Measurements from ENCODE around the gene SVEP1.

The SVEP1 gene

DNA sequence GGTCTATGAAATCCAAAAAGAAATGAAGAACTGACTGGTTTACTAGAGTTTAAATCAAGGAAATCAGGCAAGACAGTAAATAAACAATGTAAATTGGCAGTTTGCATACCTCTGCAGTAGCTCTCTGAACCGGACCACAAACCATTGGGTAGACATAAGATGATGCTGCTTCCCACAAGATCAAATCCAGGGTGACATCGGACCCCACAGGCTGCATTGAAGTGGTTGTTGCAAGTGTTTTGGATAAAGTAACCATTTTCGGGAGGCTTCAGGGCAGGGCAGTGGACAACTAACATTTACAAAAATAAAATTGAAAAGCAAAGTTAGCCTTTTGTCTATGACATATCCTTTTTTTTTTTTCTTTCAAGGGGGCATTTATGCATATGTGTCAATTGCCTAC is 66.7 kb downstream of the SVEP1 start:
- Histone ChIP-seq H3K4me2 (ENCODE audit: low read length) (no peak overlapping the region), H3K9me2 (replicated peaks; ENCODE audit: control insufficient read depth, low read length) (no peaks in the 10 kb centered on the region; the same call in 1 of the 2 replicates), H3K9me3 (ENCODE audit: control insufficient read depth, insufficient read depth, low read length) (no peaks in the 10 kb centered on the region), H3K36me3 (ENCODE audit: control insufficient read depth, low read length) (no peaks in the 10 kb centered on the region), H3K27ac (ENCODE audit: low read depth, low read length) (no peak overlapping the region), H3K4me1 (ENCODE audit: control insufficient read depth, low read length) (no peaks in the 10 kb centered on the region), H3F3A (ENCODE audit: control insufficient read depth, insufficient read depth) (no peaks in the 10 kb centered on the region), H3K79me2 (ENCODE audit: control insufficient read depth, low read length) (no peaks in the 10 kb centered on the region), H4K20me1 (ENCODE audit: control insufficient read depth, insufficient read depth, low read depth, low read length) (no peaks in the 10 kb centered on the region), H3K4me3 (ENCODE audit: low read length) (no peak overlapping the region), H3K27me3 (ENCODE audit: control insufficient read depth, low read length) (no peaks in the 10 kb centered on the region)
- TF ChIP-seq CTCF (IDR thresholded peaks at IDR 0.05; ENCODE audit: low read depth, low read length, poor library complexity, severe bottlenecking) (no peak), EZH2phosphoT487 (IDR thresholded peaks at IDR 0.05; ENCODE audit: borderline replicate concordance, low read length) (no peak)

DNA sequence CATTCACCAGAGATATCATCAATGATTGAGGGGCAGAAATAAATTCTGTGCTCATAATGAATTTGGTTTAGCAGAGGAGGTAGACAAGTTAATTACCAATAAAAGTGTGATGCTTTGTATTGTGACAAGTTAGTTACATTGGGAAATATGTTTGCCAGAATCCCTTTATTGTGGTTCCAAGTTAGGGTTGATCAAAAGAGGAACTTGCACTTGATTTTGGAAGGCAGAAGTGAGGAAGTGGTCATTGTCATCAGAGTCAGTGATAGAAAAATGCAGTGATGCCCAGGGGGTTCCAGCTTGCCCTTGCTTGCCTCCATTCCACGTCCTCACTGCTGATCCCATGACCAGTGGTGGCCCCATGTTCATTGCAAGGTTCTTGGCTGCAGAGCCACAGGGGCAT is 69.7 kb downstream of the SVEP1 start:
- H3K9me3 ChIP-seq (ENCODE audit: control insufficient read depth, insufficient read depth, low read length): no peaks in the 10 kb centered on the region
- no peaks in the 10 kb centered on the region for H3F3A ChIP-seq (ENCODE audit: control insufficient read depth, insufficient read depth)
- H3K36me3 ChIP-seq (ENCODE audit: control insufficient read depth, low read length): no peaks in the 10 kb centered on the region
- H3K4me2 ChIP-seq (ENCODE audit: low read length): no peak overlapping the region
- H3K27me3 ChIP-seq (ENCODE audit: control insufficient read depth, low read length): no peaks in the 10 kb centered on the region
- no peaks in the 10 kb centered on the region for H3K79me2 ChIP-seq (ENCODE audit: control insufficient read depth, low read length)
- no peaks in the 10 kb centered on the region for H3K4me1 ChIP-seq (ENCODE audit: control insufficient read depth, low read length)
- H3K27ac ChIP-seq (ENCODE audit: low read depth, low read length): no peak overlapping the region
- no peaks in the 10 kb centered on the region; the same call in 1 of the 2 replicates for H3K9me2 ChIP-seq (replicated peaks; ENCODE audit: control insufficient read depth, low read length)
- TF ChIP-seq EZH2phosphoT487 (IDR thresholded peaks at IDR 0.05; ENCODE audit: borderline replicate concordance, low read length): no peak
- no peaks in the 10 kb centered on the region for H4K20me1 ChIP-seq (ENCODE audit: control insufficient read depth, insufficient read depth, low read depth, low read length)
- no peak overlapping the region for H3K4me3 ChIP-seq (ENCODE audit: low read length)

GRCh38 chr9:110502842-110503241 is 76.7 kb downstream of the SVEP1 start:
- H3K4me2 ChIP-seq (ENCODE audit: low read length): no peak overlapping the region
- no peaks in the 10 kb centered on the region for H3K36me3 ChIP-seq (ENCODE audit: control insufficient read depth, low read length)
- H4K20me1 ChIP-seq (ENCODE audit: control insufficient read depth, insufficient read depth, low read depth, low read length): no peaks in the 10 kb centered on the region
- no peaks in the 10 kb centered on the region for H3K4me1 ChIP-seq (ENCODE audit: control insufficient read depth, low read length)
- TF ChIP-seq EZH2phosphoT487 (IDR thresholded peaks at IDR 0.05; ENCODE audit: borderline replicate concordance, low read length) (no peak), CTCF (IDR thresholded peaks at IDR 0.05; ENCODE audit: low read depth, low read length, poor library complexity, severe bottlenecking) (no peak)
- no peaks in the 10 kb centered on the region for H3F3A ChIP-seq (ENCODE audit: control insufficient read depth, insufficient read depth)
- no peaks in the 10 kb centered on the region for H3K9me2 ChIP-seq (replicated peaks; ENCODE audit: control insufficient read depth, low read length)
- H3K27me3 ChIP-seq (ENCODE audit: control insufficient read depth, low read length): no peaks in the 10 kb centered on the region
- H3K27ac ChIP-seq (ENCODE audit: low read depth, low read length): no peak overlapping the region
- H3K9me3 ChIP-seq (ENCODE audit: control insufficient read depth, insufficient read depth, low read length): no peaks in the 10 kb centered on the region
- H3K79me2 ChIP-seq (ENCODE audit: control insufficient read depth, low read length): no peaks in the 10 kb centered on the region
- H3K4me3 ChIP-seq (ENCODE audit: low read length): no peak overlapping the region

DNA sequence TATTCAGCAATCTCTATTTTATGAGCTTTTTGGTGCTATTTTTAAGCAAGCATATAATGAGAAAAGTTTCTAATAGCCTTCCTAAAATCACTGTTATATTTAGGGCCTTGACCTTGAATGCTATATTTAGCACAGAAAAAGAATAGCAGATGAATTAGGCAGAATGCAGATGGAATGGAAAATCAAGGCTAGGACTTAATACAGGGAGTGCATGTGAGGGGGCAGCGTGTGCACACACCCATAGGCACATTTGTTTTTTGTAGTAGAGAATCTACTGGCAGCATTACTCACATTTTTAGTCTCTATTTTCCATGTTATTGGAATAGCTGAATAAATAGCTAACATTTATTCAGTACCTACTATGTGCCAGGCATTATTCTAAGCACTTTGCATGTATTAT is 79.9 kb downstream of the SVEP1 start:
- H3K36me3 ChIP-seq (ENCODE audit: control insufficient read depth, low read length): no peaks in the 10 kb centered on the region
- H3K4me1 ChIP-seq (ENCODE audit: control insufficient read depth, low read length): no peaks in the 10 kb centered on the region
- H3K9me3 ChIP-seq (ENCODE audit: control insufficient read depth, insufficient read depth, low read length): no peaks in the 10 kb centered on the region
- H3K27ac ChIP-seq (ENCODE audit: low read depth, low read length): no peak overlapping the region
- H4K20me1 ChIP-seq (ENCODE audit: control insufficient read depth, insufficient read depth, low read depth, low read length): no peaks in the 10 kb centered on the region
- no peaks in the 10 kb centered on the region for H3K9me2 ChIP-seq (replicated peaks; ENCODE audit: control insufficient read depth, low read length)
- no peaks in the 10 kb centered on the region for H3K79me2 ChIP-seq (ENCODE audit: control insufficient read depth, low read length)
- no peaks in the 10 kb centered on the region for H3F3A ChIP-seq (ENCODE audit: control insufficient read depth, insufficient read depth)
- H3K4me3 ChIP-seq (ENCODE audit: low read length): no peak overlapping the region
- H3K4me2 ChIP-seq (ENCODE audit: low read length): no peak overlapping the region
- H3K27me3 ChIP-seq (ENCODE audit: control insufficient read depth, low read length): no peaks in the 10 kb centered on the region; the same call in 1 of the 2 replicates
- TF ChIP-seq EZH2phosphoT487 (IDR thresholded peaks at IDR 0.05; ENCODE audit: borderline replicate concordance, low read length): no peak
- no peak for TF ChIP-seq CTCF (IDR thresholded peaks at IDR 0.05; ENCODE audit: low read depth, low read length, poor library complexity, severe bottlenecking)

Measured in DOHH2 (cell line).